GM19455 (cell line): ENCODE measurements around the gene ST7.

ENCODE experiments used
- ATAC-seq: cut with Tn5 transposase; IDR thresholded peaks from one replicate; pipeline ENCODE4 v1.9.1; 2021; ENCODE audit not compliant: unreplicated experiment

ST7 gene

GRCh38 chr7:117179701-117180100, 226.4 kb downstream of the ST7 start:
- ATAC-seq: no peak

- ATAC-seq: no peak
Observed at GRCh38 chr7:117183729-117184128, 230.4 kb downstream of the ST7 start.

- ATAC-seq: no peak
Observed at GRCh38 chr7:117184367-117184766, 231.1 kb downstream of the ST7 start.

GRCh38 chr7:117185124-117185523, 231.8 kb downstream of the ST7 start:
- no peak for ATAC-seq

- ATAC-seq: no peak
Observed at GRCh38 chr7:117186218-117187010, 233.1 kb downstream of the ST7 start.

GRCh38 chr7:117188376-117188775, 235.1 kb downstream of the ST7 start:
- no peak for ATAC-seq

- ATAC-seq: no peak
Observed at GRCh38 chr7:117188949-117189592, 235.8 kb downstream of the ST7 start.

- no peak for ATAC-seq
Observed at GRCh38 chr7:117190104-117190503, 236.8 kb downstream of the ST7 start.

- ATAC-seq: no peak
Observed at GRCh38 chr7:117190746-117191435, 237.6 kb downstream of the ST7 start.

GRCh38 chr7:117192108-117192507, 238.8 kb downstream of the ST7 start:
- ATAC-seq: no peak

GRCh38 chr7:117193564-117193963, 240.3 kb downstream of the ST7 start:
- no peak for ATAC-seq

- no peak for ATAC-seq
Observed at GRCh38 chr7:117194445-117194844, 241.1 kb downstream of the ST7 start.

GRCh38 chr7:117195361-117196029, 242.2 kb downstream of the ST7 start:
- ATAC-seq: no peak

GRCh38 chr7:117200132-117200531, 246.8 kb downstream of the ST7 start:
- no peak for ATAC-seq

GRCh38 chr7:117200786-117201458, 247.6 kb downstream of the ST7 start:
- no peak for ATAC-seq

GRCh38 chr7:117202511-117202910, 249.2 kb downstream of the ST7 start:
- no peak for ATAC-seq

- no peak for ATAC-seq
Observed at GRCh38 chr7:117203205-117203604, 249.9 kb downstream of the ST7 start.

GRCh38 chr7:117205873-117206272, 252.6 kb downstream of the ST7 start:
- no peak for ATAC-seq

- no peak for ATAC-seq
Observed at GRCh38 chr7:117208257-117208656, 255.0 kb downstream of the ST7 start.

- ATAC-seq: no peak
Observed at GRCh38 chr7:117210397-117210796, 257.1 kb downstream of the ST7 start.

GRCh38 chr7:117210908-117211307, 257.6 kb downstream of the ST7 start:
- ATAC-seq: no peak
